ENCODE data around the gene PREX1.

PREX1 gene

DNA sequence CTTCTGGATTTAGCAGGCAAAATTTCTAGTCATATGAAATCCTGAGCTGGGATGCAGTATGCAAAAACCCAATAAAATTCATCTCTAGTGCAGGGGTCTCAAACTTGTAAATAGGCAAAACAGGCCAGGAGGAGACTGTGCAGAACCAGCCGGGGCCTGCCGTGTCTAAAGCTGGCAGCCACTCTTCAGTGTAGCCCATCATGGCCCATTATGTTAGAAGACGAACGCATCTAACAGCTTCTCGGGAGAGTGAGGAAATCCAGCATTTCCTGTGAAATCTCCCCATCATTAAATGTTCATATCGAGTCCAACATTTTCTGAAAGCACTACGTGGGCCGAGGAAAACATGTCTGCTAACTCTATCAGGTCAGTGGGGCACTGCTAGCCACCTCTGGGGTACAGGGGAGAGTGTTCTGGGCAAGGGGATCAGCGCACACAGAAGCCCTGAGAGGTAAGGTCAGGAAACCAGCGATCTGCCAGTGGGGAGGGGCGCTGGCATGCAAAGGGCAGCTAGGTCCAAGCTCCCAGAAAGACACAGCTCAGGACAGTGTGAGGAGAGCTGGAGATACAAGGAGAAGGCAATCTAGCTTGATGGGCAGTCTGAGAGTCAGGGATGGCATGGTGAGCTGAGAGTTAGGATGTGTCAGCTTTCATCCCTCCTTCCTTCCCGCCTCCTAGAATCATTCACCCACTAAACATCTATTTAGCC, 144.2 kb downstream of the PREX1 start:
- POLR2A ChIA-PET (ENCODE audit: low non-redundant PET), result interaction anchor here (0.5 kb wide), 1 partner anchor 197 kb away, joined by 7 read pairs; no protein-coding TSS in a partner anchor
- CTCF ChIA-PET, result interaction anchor here (0.6 to 2.4 kb wide), 4 partner anchors 26 to 221 kb away, joined by 3 to 12 read pairs (median 4); no protein-coding TSS in a partner anchor

DNA sequence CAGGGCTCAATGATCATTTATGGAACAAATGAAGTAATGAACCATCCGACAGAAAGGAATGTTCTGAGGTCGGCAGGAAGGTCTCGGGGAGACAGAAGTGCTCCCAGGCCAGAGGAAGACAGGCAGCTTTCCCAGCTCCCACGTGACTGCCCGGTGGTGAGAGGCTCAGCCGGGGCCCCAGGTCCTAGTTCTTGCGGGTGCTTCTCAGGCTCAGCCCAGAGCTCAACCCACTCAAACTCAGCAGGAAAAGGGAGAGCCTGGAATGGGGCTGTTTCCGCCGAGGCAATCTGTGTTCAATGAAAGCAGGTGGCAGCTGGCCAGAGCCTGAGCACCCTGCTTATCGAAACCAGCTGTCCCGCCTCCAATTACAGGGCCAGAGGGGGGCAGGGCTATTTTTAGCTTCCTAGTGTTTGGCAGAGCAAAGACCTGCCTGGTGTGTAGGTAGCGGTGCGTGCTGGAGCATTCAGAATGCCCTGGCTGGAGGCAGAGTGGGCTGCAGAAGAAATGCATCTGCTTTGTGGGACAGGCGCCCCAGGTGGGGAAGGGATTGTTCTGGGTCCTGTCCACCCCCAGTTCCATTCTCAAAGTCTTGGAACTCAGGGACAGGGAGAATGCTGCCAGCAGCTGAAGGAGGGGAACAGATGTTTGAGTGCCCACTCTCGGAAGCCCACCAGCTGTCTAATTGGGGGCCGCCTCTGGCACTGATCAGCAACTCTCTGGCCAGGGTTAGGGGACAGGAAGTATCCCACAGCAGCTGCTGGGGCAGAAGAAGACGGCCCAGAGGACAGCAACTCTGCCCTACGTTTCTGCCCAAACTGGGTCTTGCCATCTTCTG, 145.1 kb downstream of the PREX1 start:
- CTCF ChIA-PET, result interaction anchor here (0.6 to 2.4 kb wide), 6 partner anchors 8 to 1582 kb away, joined by 3 to 12 read pairs (median 3); no protein-coding TSS in a partner anchor
- DNase-seq (ENCODE audit: low spot score), result peak; percentile 84
- TF ChIP-seq, protein P1, sequence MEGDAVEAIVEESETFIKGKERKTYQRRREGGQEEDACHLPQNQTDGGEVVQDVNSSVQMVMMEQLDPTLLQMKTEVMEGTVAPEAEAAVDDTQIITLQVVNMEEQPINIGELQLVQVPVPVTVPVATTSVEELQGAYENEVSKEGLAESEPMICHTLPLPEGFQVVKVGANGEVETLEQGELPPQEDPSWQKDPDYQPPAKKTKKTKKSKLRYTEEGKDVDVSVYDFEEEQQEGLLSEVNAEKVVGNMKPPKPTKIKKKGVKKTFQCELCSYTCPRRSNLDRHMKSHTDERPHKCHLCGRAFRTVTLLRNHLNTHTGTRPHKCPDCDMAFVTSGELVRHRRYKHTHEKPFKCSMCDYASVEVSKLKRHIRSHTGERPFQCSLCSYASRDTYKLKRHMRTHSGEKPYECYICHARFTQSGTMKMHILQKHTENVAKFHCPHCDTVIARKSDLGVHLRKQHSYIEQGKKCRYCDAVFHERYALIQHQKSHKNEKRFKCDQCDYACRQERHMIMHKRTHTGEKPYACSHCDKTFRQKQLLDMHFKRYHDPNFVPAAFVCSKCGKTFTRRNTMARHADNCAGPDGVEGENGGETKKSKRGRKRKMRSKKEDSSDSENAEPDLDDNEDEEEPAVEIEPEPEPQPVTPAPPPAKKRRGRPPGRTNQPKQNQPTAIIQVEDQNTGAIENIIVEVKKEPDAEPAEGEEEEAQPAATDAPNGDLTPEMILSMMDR (conservative IDR thresholded peaks at IDR 0.05; ENCODE audit: low read depth), result no peak
- peak overlapping the region; percentile 57 for H3K27ac ChIP-seq
- POLR2A ChIA-PET (ENCODE audit: low non-redundant PET), result no interaction called here

More for the DNA sequence above, 144.2 kb downstream of the PREX1 start:
- DNase-seq (ENCODE audit: low spot score), result no peak
- TF ChIP-seq, protein P1 (conservative IDR thresholded peaks at IDR 0.05; ENCODE audit: low read depth), result no peak
- H3K27ac ChIP-seq, result no peak overlapping the region

GRCh38 chr20:48681873-48682426, 145.8 kb downstream of the PREX1 start:
- ChIA-PET CTCF (interaction anchor here (0.7 to 2.4 kb wide), 3 partner anchors 24 to 1581 kb away, joined by 3 to 12 read pairs (median 3); no protein-coding TSS in a partner anchor), POLR2A (ENCODE audit: low non-redundant PET) (interaction anchor here (0.6 kb wide), 1 partner anchor 240 kb away, joined by 3 read pairs; no protein-coding TSS in a partner anchor)
- TF ChIP-seq, protein P1 (conservative IDR thresholded peaks at IDR 0.05; ENCODE audit: low read depth), result no peak
- no peak for DNase-seq (ENCODE audit: low spot score)
- peak overlapping the region; percentile 57 for H3K27ac ChIP-seq

GRCh38 chr20:48681201-48681872, 146.5 kb downstream of the PREX1 start:
- CTCF ChIA-PET, result interaction anchor here (0.7 kb wide), 2 partner anchors 24 to 58 kb away, joined by 3 read pairs; no protein-coding TSS in a partner anchor
- H3K27ac ChIP-seq, result no peak overlapping the region
- TF ChIP-seq, protein P1 (conservative IDR thresholded peaks at IDR 0.05; ENCODE audit: low read depth), result no peak
- POLR2A ChIA-PET (ENCODE audit: low non-redundant PET), result interaction anchor here (0.6 kb wide), 1 partner anchor 241 kb away, joined by 3 read pairs; no protein-coding TSS in a partner anchor
- no peak for DNase-seq (ENCODE audit: low spot score)

- POLR2A ChIA-PET (ENCODE audit: low non-redundant PET), result no interaction called here
- no peak for DNase-seq (ENCODE audit: low spot score)
- TF ChIP-seq, protein P1 (conservative IDR thresholded peaks at IDR 0.05; ENCODE audit: low read depth), result no peak
- CTCF ChIA-PET, result interaction anchor here (0.7 kb wide), 1 partner anchor 23 kb away, joined by 3 read pairs; no protein-coding TSS in a partner anchor
- no peak overlapping the region for H3K27ac ChIP-seq
Measured at GRCh38 chr20:48680650-48681049, 147.1 kb downstream of the PREX1 start.
